ENCODE data around the gene EPX. TPM values are rescaled to one million over a fixed set of nuclear protein-coding genes. Genes with fewer than 3 reads are reported as not detected.
"Not testable (repeated sequence)": the region's sequence is repeated elsewhere in the genome, so short reads cannot be mapped to it uniquely, and the experiment has no call there.

EPX gene, protein sequence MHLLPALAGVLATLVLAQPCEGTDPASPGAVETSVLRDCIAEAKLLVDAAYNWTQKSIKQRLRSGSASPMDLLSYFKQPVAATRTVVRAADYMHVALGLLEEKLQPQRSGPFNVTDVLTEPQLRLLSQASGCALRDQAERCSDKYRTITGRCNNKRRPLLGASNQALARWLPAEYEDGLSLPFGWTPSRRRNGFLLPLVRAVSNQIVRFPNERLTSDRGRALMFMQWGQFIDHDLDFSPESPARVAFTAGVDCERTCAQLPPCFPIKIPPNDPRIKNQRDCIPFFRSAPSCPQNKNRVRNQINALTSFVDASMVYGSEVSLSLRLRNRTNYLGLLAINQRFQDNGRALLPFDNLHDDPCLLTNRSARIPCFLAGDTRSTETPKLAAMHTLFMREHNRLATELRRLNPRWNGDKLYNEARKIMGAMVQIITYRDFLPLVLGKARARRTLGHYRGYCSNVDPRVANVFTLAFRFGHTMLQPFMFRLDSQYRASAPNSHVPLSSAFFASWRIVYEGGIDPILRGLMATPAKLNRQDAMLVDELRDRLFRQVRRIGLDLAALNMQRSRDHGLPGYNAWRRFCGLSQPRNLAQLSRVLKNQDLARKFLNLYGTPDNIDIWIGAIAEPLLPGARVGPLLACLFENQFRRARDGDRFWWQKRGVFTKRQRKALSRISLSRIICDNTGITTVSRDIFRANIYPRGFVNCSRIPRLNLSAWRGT
- total RNA-seq = not detected

DNA sequence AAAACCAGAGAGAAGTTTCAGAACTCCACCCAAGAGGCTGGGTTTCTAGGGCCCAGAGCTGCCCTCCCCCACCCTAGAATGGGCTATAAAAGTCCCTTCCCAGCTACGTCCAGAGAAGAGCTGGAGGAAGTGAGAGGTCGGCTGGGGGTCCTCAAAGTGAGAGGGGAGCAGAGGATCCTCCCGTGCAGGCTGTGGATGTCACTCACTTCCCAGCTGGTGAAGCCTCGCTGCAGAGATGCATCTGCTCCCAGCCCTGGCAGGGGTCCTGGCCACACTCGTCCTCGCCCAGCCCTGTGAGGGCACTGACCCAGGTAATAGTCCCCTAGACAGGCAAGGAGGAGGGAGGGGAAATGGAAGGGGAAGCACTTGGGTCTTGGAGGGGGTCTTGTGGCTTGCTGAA lies at the start of gene EPX:
EPX (plus strand) TSS at position 115 of the 400 bp plus-strand sequence; CDS start at position 236, 121 bp downstream.
- TF ChIP-seq POLR2A (IDR thresholded peaks at IDR 0.05) = no peak
- TF ChIP-seq, protein P1, sequence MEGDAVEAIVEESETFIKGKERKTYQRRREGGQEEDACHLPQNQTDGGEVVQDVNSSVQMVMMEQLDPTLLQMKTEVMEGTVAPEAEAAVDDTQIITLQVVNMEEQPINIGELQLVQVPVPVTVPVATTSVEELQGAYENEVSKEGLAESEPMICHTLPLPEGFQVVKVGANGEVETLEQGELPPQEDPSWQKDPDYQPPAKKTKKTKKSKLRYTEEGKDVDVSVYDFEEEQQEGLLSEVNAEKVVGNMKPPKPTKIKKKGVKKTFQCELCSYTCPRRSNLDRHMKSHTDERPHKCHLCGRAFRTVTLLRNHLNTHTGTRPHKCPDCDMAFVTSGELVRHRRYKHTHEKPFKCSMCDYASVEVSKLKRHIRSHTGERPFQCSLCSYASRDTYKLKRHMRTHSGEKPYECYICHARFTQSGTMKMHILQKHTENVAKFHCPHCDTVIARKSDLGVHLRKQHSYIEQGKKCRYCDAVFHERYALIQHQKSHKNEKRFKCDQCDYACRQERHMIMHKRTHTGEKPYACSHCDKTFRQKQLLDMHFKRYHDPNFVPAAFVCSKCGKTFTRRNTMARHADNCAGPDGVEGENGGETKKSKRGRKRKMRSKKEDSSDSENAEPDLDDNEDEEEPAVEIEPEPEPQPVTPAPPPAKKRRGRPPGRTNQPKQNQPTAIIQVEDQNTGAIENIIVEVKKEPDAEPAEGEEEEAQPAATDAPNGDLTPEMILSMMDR (IDR thresholded peaks at IDR 0.05) = no peak
- H3K4me1 ChIP-seq = peaks cover 0 to 3% of the 10 kb centered on the region in 2 donors
- no peak within 1 kb of the TSS for H3K4me3 ChIP-seq (replicated peaks in 1 of 3)
- WGBS, 2 donors = 34 to 40% methylated on average over 3 to 6 of the region's 6 CpGs
- intact Hi-C loops (cut with DNase I) = no loop called here
- H3K27ac ChIP-seq = no peak within 1 kb of the TSS
- DNase-seq = no peak
- H3K9me3 ChIP-seq = no peaks in the 10 kb centered on the region
- H3K27me3 ChIP-seq = no peaks in the 10 kb centered on the region
- H3K36me3 ChIP-seq = no peaks in the 10 kb centered on the region

DNA sequence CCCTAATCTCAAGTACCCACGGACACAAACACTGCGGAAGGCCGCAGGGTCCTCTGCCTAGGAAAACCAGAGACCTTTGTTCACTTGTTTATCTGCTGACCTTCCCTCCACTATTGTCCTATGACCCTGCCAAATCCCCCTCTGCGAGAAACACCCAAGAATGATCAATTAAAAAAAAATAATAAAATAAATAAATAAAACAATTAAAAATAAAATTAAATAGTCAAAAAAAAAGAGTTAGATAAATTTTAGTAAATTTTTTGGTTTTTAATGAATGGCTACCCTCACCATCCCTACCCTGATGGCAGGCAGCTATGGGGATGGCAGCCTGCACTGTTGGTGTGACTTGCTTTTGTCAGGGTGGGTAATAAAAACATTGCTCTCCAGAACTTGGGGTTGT lies 49.2 kb upstream of the EPX start:
- 42 to 44% methylated on average over 4 of the region's 4 CpGs for WGBS, 2 donors
- H3K4me1 ChIP-seq; H3K9me3 ChIP-seq; H3K4me3 ChIP-seq (replicated peaks in 1 of 3); H3K36me3 ChIP-seq; DNase-seq; H3K27me3 ChIP-seq; intact Hi-C loops (cut with DNase I); H3K27ac ChIP-seq: not testable (repeated sequence)

DNA sequence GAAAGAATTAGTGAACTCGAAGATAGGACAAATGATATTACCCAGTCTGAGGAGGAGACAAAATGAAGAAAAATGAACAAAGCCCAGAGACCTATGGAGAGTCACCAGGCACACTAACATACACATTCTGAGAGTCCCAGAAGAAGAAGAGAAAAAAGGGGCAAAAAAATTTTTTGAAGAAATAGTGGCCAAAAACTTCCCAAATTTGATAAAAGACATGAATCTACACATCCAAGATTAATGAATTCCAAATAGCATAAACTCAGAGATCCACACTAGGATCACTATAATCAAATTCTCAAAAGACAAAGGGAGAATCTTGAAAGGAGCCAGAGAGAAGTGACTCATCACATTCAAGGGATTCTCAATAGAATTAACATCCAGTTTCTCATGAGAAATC lies 47.7 kb upstream of the EPX start:
- DNase-seq = no peak
- intact Hi-C loops (cut with DNase I) = no loop called here

DNA sequence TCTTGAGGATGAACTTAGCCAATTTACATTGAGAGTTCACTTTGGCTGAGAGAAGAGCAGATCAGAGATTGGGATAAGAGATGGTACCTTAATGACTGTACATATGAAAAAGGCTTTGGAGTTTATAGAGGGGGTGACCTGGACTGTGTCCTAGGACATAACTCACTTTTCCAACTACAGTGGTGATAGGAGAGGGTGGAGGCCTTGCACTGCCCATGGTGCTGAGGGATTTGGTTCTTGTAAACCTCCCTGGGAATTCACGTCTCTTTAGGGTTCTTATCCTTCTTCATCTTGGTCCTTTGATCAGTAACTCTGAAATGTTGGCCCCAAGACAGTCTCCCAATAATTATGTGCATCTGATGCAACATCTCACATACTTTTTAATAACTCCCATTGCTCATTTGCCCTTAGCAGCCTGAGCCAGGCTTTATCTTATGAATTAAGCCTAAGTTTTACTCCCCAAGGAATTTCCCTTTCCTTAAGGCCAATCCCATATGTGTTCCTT lies 44.5 kb upstream of the EPX start, which contains the start of gene OR4D1:
OR4D1 (plus strand) TSS at position 455 of the 505 bp plus-strand sequence. CDS start 6,770 bp downstream, outside the sequence.
- TF ChIP-seq, protein P1 (IDR thresholded peaks at IDR 0.05) = no peak
- no peak for TF ChIP-seq POLR2A (IDR thresholded peaks at IDR 0.05)
- Histone ChIP-seq H3K36me3 (no peaks in the 10 kb centered on the region), H3K4me3 (replicated peaks in 1 of 3) (no peak within 1 kb of the TSS), H3K27me3 (no peaks in the 10 kb centered on the region), H3K4me1 (no peaks in the 10 kb centered on the region), H3K9me3 (no peaks in the 10 kb centered on the region), H3K27ac (no peak within 1 kb of the TSS)
- WGBS, 2 donors = 52 to 60% methylated on average over 1 of the region's 1 CpG
- DNase-seq = no peak
- intact Hi-C loops (cut with DNase I) = no loop called here

More for the DNA sequence above, 47.7 kb upstream of the EPX start:
- no peaks in the 10 kb centered on the region for H3K4me1 ChIP-seq
- TF ChIP-seq, protein P1 (IDR thresholded peaks at IDR 0.05) = no peak
- no peaks in the 10 kb centered on the region for H3K27me3 ChIP-seq
- H3K36me3 ChIP-seq = no peaks in the 10 kb centered on the region
- 85 to 89% methylated on average over 1 of the region's 1 CpG for WGBS, 2 donors
- no peak overlapping the region for H3K4me3 ChIP-seq (replicated peaks in 1 of 3)
- no peak overlapping the region for H3K27ac ChIP-seq
- H3K9me3 ChIP-seq = no peaks in the 10 kb centered on the region

DNA sequence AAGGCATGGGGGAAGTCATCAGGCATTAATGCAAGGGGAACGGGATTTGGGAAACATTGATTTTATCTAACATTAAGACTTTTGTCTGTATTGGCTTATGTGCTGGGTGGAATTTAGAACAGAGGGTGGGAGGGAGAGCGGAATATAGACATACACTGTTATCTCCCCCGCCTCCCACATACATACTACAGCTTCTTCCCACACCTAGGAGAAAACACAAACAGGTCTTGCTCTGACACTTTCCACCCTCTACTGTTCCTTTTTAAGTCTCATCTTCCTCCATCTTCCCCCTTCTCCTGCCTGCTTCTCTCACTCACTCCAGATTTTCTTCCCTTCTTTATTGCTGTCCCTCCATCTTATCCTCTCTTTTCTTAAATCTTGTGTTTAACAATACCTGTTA lies 43.9 kb upstream of the EPX start:
- no peak for DNase-seq
- Histone ChIP-seq H3K4me3 (replicated peaks in 1 of 3) (no peak overlapping the region), H3K27me3 (no peaks in the 10 kb centered on the region), H3K4me1 (no peaks in the 10 kb centered on the region), H3K9me3 (no peaks in the 10 kb centered on the region), H3K36me3 (no peaks in the 10 kb centered on the region), H3K27ac (no peak overlapping the region)
- 86 to 89% methylated on average over 3 of the region's 3 CpGs for WGBS, 2 donors
- TF ChIP-seq, protein P1 (IDR thresholded peaks at IDR 0.05) = no peak
- no peak for TF ChIP-seq POLR2A (IDR thresholded peaks at IDR 0.05)
- intact Hi-C loops (cut with DNase I) = no loop called here
